HEK293 (cell line): ENCODE data around the gene LHB.

Experiments
- CTCF ChIA-PET: fragments of 350-600 bp; formaldehyde crosslinking; extraction: SDS; loops from one replicate; lab custom pipeline; 2021; ENCODE audit warnings: antibody characterized with exemption; lab: Yijun Ruan, JAX
- POLR2A ChIA-PET: fragments of 300-600 bp; formaldehyde crosslinking; extraction: SDS; loops from one replicate; lab custom pipeline; 2020; ENCODE audit warnings: antibody characterized with exemption, inconsistent platforms; lab: Yijun Ruan, JAX
- H3K27ac ChIP-seq: fragments of 200-500 bp; sonication (Bioruptor generic); 2 replicates; pipeline ENCODE4 v1.5.1; 2014; ENCODE audit warnings: low read depth, low read length, control low read depth, inconsistent platforms; ENCODE audit errors: extremely low read depth
- H3K36me3 ChIP-seq, 2 experiments: fragments of 200-500 bp in 1 of 2; sonication (Bioruptor generic) in 1 of 2; 1 replicate in 1 of 2; 2 replicates in 1 of 2; pipeline ENCODE4 v1.5.1; 2014 to 2017; ENCODE audit warnings: inconsistent platforms in 2 of 2, low read length in 2 of 2; ENCODE audit not compliant: control insufficient read depth in 2 of 2, insufficient read depth in 1 of 2
- H3K4me1 ChIP-seq: fragments of 200-500 bp; sonication (Bioruptor generic); 2 replicates; pipeline ENCODE4 v1.5.1; 2014; ENCODE audit warnings: mild to moderate bottlenecking, low read length, inconsistent platforms; ENCODE audit not compliant: control insufficient read depth, insufficient read depth
- H3K4me3 ChIP-seq: 2 replicates; pipeline ENCODE4 v1.5.1; 2011; ENCODE audit warnings: low read depth, mild to moderate bottlenecking, control low read depth, low read length, moderate library complexity
- H3K9me3 ChIP-seq: fragments of 200-500 bp; sonication (Bioruptor generic); 2 replicates; pipeline ENCODE4 v1.5.1; 2014; ENCODE audit warnings: low read depth, low read length, inconsistent platforms; ENCODE audit not compliant: control insufficient read depth, insufficient read depth
- GLIS2 ChIP-seq: fragments of 450-650 bp; formaldehyde crosslinking; IDR thresholded peaks from 2 replicates; pipeline ENCODE4 v1.5.1; 2016; ENCODE audit warnings: missing biosample characterization, missing genetic modification characterization
- HOXA7 ChIP-seq: sonication (generic); formaldehyde crosslinking; IDR thresholded peaks from 2 replicates; pipeline ENCODE4 v1.8.1; 2022; ENCODE audit warnings: missing genetic modification reagents, borderline replicate concordance
- WT1 ChIP-seq: fragments of 450-650 bp; formaldehyde crosslinking; IDR thresholded peaks from 2 replicates; pipeline ENCODE4 v1.5.1; 2016; ENCODE audit warnings: missing biosample characterization, missing genetic modification characterization
- ZBTB26 ChIP-seq: fragments of 450-650 bp; formaldehyde crosslinking; optimal IDR thresholded peaks from 2 replicates; pipeline ENCODE3; 2016; ENCODE audit warnings: missing biosample characterization, mild to moderate bottlenecking, missing genetic modification characterization
- ZNF148 ChIP-seq: fragments of 450-650 bp; formaldehyde crosslinking; IDR thresholded peaks from 2 replicates; pipeline ENCODE4 v1.5.0; 2017; ENCODE audit warnings: missing biosample characterization, missing genetic modification characterization, borderline replicate concordance
- ZNF169 ChIP-seq: fragments of 450-650 bp; formaldehyde crosslinking; IDR thresholded peaks from 2 replicates; pipeline ENCODE4 v1.5.1; 2016; ENCODE audit warnings: missing biosample characterization, missing genetic modification characterization
- ZNF274 ChIP-seq, 2 experiments: fragments of 200-500 bp in 1 of 2; fragments of 450-650 bp in 1 of 2; sonication (Bioruptor generic) in 1 of 2; formaldehyde crosslinking in 1 of 2; IDR thresholded peaks; 2 replicates each; pipeline versions ENCODE4 v1.5.1 to v1.6.1; 2014 to 2016; ENCODE audit warnings: borderline replicate concordance in 1 of 2, inconsistent platforms in 1 of 2, low read length in 1 of 2, missing biosample characterization in 1 of 2, missing genetic modification characterization in 1 of 2
- ZNF311 ChIP-seq: fragments of 450-650 bp; formaldehyde crosslinking; IDR thresholded peaks from 2 replicates; pipeline ENCODE4 v1.5.1; 2017; ENCODE audit warnings: missing biosample characterization, missing genetic modification characterization, borderline replicate concordance
- ZNF529 ChIP-seq: fragments of 450-650 bp; formaldehyde crosslinking; IDR thresholded peaks from 2 replicates; pipeline ENCODE4 v1.5.1; 2017; ENCODE audit warnings: missing genetic modification characterization, missing biosample characterization; ENCODE audit not compliant: insufficient replicate concordance
- ZNF530 ChIP-seq: fragments of 450-650 bp; formaldehyde crosslinking; IDR thresholded peaks from 2 replicates; pipeline ENCODE4 v1.5.1; 2016; ENCODE audit warnings: low read depth, missing biosample characterization, missing genetic modification characterization
- ZNF624 ChIP-seq: fragments of 450-650 bp; formaldehyde crosslinking; IDR thresholded peaks from 2 replicates; pipeline ENCODE4 v1.5.1; 2017; ENCODE audit warnings: missing biosample characterization, missing genetic modification characterization
- ZNF658 ChIP-seq: fragments of 450-650 bp; formaldehyde crosslinking; IDR thresholded peaks from 2 replicates; pipeline ENCODE4; 2016; ENCODE audit warnings: missing biosample characterization, missing genetic modification characterization
- ZNF692 ChIP-seq: fragments of 450-650 bp; formaldehyde crosslinking; IDR thresholded peaks from 2 replicates; pipeline ENCODE4 v1.5.1; 2016; ENCODE audit warnings: missing biosample characterization, missing genetic modification characterization
- ZNF704 ChIP-seq: fragments of 450-650 bp; formaldehyde crosslinking; IDR thresholded peaks from 2 replicates; pipeline ENCODE4 v1.5.1; 2016; ENCODE audit warnings: missing biosample characterization, missing genetic modification characterization
- ZNF747 ChIP-seq: fragments of 450-650 bp; formaldehyde crosslinking; IDR thresholded peaks from 2 replicates; pipeline ENCODE4 v1.5.1; 2016; ENCODE audit warnings: missing biosample characterization, missing genetic modification characterization
- TF ChIP-seq, protein P1 (sequence below): fragments of 450-650 bp; formaldehyde crosslinking; IDR thresholded peaks from 2 replicates; pipeline ENCODE4 v1.5.1; 2016; ENCODE audit warnings: missing biosample characterization, missing genetic modification characterization
- TF ChIP-seq, protein P2 (sequence below): fragments of 450-650 bp; formaldehyde crosslinking; IDR thresholded peaks from 2 replicates; pipeline ENCODE4 v1.5.1; 2016; ENCODE audit warnings: missing biosample characterization, missing genetic modification characterization

Gene LHB

DNA sequence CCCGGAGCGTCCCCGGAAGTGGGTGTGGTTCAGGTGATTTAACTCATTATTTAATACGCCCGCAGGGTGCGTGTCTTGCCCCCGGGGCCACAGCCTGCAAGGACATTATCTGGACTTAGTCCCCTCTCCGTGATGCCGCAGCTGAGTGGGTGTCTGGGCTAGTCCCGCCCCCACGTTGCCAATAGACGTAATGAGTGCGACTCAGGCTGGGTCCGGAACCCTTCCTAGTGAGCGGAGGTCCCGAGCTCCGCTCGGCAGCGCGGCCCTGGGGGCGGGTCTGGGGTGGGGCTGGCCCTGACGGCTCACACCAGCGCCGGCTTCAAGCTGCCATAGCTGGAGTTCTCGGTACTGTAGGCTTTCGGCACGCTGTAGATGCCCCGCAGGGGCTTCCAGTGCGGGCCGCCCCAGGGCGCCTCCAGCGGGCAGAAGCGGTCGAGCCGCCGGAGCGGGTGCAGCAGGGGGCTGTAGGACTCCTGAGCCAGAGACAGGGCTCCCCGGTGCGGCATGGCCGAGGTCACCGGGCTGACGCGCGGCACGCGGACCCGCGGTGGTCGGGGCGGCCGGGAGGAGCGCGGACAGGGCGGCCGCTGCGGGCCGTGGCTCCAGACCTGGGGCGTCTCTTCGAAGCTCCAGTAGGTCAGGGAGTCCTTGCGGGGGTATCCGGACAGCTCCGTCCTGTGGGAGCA is 918 bp upstream of the LHB start (continued):
- TF ChIP-seq ZBTB26 (tag by site-specific recombination) (peak; percentile 43), ZNF529 (tag by site-specific recombination) (no peak), GLIS2 (tag by site-specific recombination) (peak; percentile 80), ZNF692 (tag by site-specific recombination) (peak; percentile 26; the same call in 1 of the 2 replicates)

GRCh38 chr19:49016067-49016839 is 638 bp downstream of the LHB start:
- Histone ChIP-seq H3K9me3 (no peaks in the 10 kb centered on the region), H3K27ac (no peak overlapping the region), H3K36me3 (peaks cover 11 to 47% of the 10 kb centered on the region in 2 experiments; a peak in 2 of 3 replicates), H3K4me3 (no peak overlapping the region)
- ChIA-PET CTCF (interaction anchor here (0.6 kb wide), 1 partner anchor 177 kb away, joined by 4 read pairs; no protein-coding TSS in a partner anchor), POLR2A (no interaction called here)
- TF ChIP-seq ZNF704 (tag by site-specific recombination) (no peak), WT1 (no peak), ZNF530 (tag by site-specific recombination) (no peak), ZNF658 (tag by site-specific recombination) (no peak), ZNF274 (IDR thresholded peaks at IDR 0.05; ENCODE audit: low read length) (no peak), ZNF274 (tag by site-specific recombination; IDR thresholded peaks at IDR 0.05; ENCODE audit: borderline replicate concordance) (no peak), ZNF624 (tag by site-specific recombination) (no peak), ZNF311 (tag by site-specific recombination) (no peak), ZNF169 (tag by site-specific recombination) (no peak), ZNF747 (tag by site-specific recombination) (no peak), ZNF148 (tag by site-specific recombination) (no peak), HOXA7 (no peak)
- TF ChIP-seq, protein P1, sequence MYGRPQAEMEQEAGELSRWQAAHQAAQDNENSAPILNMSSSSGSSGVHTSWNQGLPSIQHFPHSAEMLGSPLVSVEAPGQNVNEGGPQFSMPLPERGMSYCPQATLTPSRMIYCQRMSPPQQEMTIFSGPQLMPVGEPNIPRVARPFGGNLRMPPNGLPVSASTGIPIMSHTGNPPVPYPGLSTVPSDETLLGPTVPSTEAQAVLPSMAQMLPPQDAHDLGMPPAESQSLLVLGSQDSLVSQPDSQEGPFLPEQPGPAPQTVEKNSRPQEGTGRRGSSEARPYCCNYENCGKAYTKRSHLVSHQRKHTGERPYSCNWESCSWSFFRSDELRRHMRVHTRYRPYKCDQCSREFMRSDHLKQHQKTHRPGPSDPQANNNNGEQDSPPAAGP (tag by site-specific recombination) = no peak
- TF ChIP-seq, protein P2, sequence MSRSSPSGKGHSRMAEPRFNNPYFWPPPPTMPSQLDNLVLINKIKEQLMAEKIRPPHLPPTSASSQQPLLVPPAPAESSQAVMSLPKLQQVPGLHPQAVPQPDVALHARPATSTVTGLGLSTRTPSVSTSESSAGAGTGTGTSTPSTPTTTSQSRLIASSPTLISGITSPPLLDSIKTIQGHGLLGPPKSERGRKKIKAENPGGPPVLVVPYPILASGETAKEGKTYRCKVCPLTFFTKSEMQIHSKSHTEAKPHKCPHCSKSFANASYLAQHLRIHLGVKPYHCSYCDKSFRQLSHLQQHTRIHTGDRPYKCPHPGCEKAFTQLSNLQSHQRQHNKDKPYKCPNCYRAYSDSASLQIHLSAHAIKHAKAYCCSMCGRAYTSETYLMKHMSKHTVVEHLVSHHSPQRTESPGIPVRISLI (tag by site-specific recombination) = no peak
- TF ChIP-seq, all 188 proteins: peak for 0
- peaks cover 7% of the 10 kb centered on the region for H3K4me1 ChIP-seq
